Spleen (tissue), 11 donors: ENCODE results near the gene CCDC88B. TPM values are rescaled to one million over a fixed set of nuclear protein-coding genes. Genes with fewer than 3 reads are reported as not detected.
A peak's percentile ranks its signal among the peaks of the same experiment; 100 is the strongest.

Experiments used
- DNase-seq: peaks from one replicate; pipeline ENCODE4 v3.0.0-alpha.2; 2020
- H3K27ac ChIP-seq, 8 donors: fragments of 200-600 bp; sonication (generic) in 7 of 8; 1 replicate in 4 of 8; 2 replicates in 4 of 8; pipeline versions ENCODE4 v1.5.0 to v1.8.0; 2016 to 2021; ENCODE audit warnings: inconsistent platforms in 4 of 8, mild to moderate bottlenecking in 4 of 8, moderate library complexity in 1 of 8
- H3K27me3 ChIP-seq, 7 donors: fragments of 200-600 bp; sonication (generic) in 6 of 7; replicated peaks in 1 of 7; 1 replicate in 4 of 7; 2 replicates in 3 of 7; pipeline versions ENCODE4 v1.5.0 to v1.8.0; 2016 to 2021; ENCODE audit warnings: inconsistent platforms in 3 of 7, mild to moderate bottlenecking in 1 of 7
- H3K36me3 ChIP-seq, 6 donors: fragments of 200-600 bp; sonication (generic) in 5 of 6; 1 replicate in 4 of 6; 2 replicates in 2 of 6; pipeline versions ENCODE4 v1.5.0 to v1.8.0; 2016 to 2021; ENCODE audit warnings: inconsistent platforms in 2 of 6
- H3K4me1 ChIP-seq, 6 donors: fragments of 200-600 bp; sonication (generic) in 5 of 6; 1 replicate in 3 of 6; 2 replicates in 3 of 6; pipeline versions ENCODE4 v1.5.0 to v1.8.0; 2016 to 2021; ENCODE audit warnings: inconsistent platforms in 3 of 6
- H3K4me3 ChIP-seq, 8 donors: fragments of 200-600 bp; sonication (generic) in 7 of 8; 1 replicate in 4 of 8; 2 replicates in 4 of 8; pipeline versions ENCODE4 v1.5.0 to v1.8.0; 2016 to 2021; ENCODE audit warnings: inconsistent platforms in 4 of 8, mild to moderate bottlenecking in 4 of 8, moderate library complexity in 2 of 8
- H3K9me3 ChIP-seq, 8 donors: fragments of 200-600 bp; sonication (generic) in 7 of 8; 1 replicate in 4 of 8; 2 replicates in 4 of 8; pipeline versions ENCODE4 v1.5.0 to v1.8.0; 2016 to 2021; ENCODE audit warnings: inconsistent platforms in 4 of 8
- CTCF ChIP-seq, 11 experiments: fragments of 200-600 bp in 7 of 11; fragments of 450-650 bp in 4 of 11; sonication (generic) in 4 of 11; IDR thresholded peaks in 8 of 11; conservative IDR thresholded peaks in 3 of 11; 1 replicate in 7 of 11; 2 replicates in 4 of 11; pipeline versions ENCODE4 v1.4.0 to v1.8.0; 2016 to 2021; ENCODE audit warnings: antibody characterized with exemption in 11 of 11, inconsistent platforms in 4 of 11, mild to moderate bottlenecking in 1 of 11
- POLR2A ChIP-seq, 3 donors: fragments of 450-650 bp; IDR thresholded peaks; one replicate each; pipeline ENCODE4 v1.5.1; 2017; ENCODE audit warnings: antibody characterized with exemption in 3 of 3, mild to moderate bottlenecking in 1 of 3
- POLR2AphosphoS5 ChIP-seq, 3 donors: sonication (generic); formaldehyde crosslinking; IDR thresholded peaks; one replicate each; pipeline ENCODE4 v1.5.1; 2017; ENCODE audit warnings: antibody characterized with exemption in 3 of 3
- WGBS, 5 donors: extraction: QIAGEN DNeasy Blood & Tissue Kit in 3 of 5; methylation state at CpG; one replicate each; pipeline versions ENCODE4 v1.1.5 to v1.1.7; 2013 to 2018; 5-methylcytosine and 5-hydroxymethylcytosine counted together
- intact Hi-C: fragments of 100-400 bp; cut with DNase I; formaldehyde crosslinking; loops from one replicate; pipeline ENCODE4 v1.15.0; 2023; ENCODE audit warnings: low total_unique reads
- polyA plus RNA-seq, 3 donors: library from polyadenylated mRNA; stranded (reverse); fragments of 200-250 nt; gene quantifications; one replicate each; pipeline ENCODE4 v1.2.1, GENCODE V29; 2013
- total RNA-seq, 7 donors: library from RNA; depleted of rRNA in 3 of 7; stranded (reverse); fragments of >200 nt in 3 of 7; fragmentation: NEBNext Ultra II Directional in 4 of 7; extraction: Animal tissue kit (Norgen Biotek cat#: 25700) in 4 of 7; gene quantifications; one replicate each; pipeline versions ENCODE4 v1.1.0 to v1.2.1, GENCODE V29; 2016 to 2021
- donor health status: healthy with polysubstance abuse.
- donor health status: DM: no; HTN: no; CAD: no; lungs with moderate emphysema.
- donor health status: DM: no; HTN: no; CAD: no.
- donor health status: Bipolar disorder and iron deficiency.
- donor health status: healthy.
- donor health status: DM: no; HTN: no; CAD: no.
- donor health status: DM: yes; HTN: yes; CAD: no.

Gene CCDC88B
- total and polyA plus RNA-seq, 10 donors: 64.3 to 638 (median 106) TPM

DNA sequence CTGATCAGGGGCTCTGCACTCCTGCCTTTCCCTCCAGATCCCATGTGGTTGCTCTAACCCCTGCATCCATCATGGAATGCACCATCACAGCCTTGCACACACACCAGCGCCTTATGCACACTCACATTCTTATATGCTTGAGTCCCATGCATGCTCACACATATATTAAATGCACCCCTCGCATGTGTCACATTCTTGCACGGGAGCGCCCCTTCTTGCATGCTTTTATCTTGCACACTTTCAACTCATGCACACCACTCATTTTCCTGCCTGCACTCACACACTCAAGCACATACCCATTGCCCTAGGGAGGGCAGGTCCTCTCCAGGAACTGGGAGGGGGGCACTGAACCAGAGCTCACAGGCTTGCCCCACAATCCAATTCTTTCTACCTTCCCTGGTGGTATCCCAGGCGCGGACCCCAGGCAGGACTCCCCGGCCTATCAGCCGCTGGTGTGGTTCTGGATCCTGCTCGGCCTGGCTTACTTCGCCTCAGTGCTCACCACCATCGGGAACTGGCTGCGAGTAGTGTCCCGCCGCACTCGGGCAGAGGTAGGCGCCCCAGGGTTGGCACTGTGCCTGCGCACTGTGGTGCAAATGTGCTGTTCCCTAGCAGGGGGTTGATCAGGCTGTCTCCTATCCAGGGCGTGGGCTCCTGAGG, 42.2 kb upstream of the CCDC88B start:
- H3K9me3 ChIP-seq: no peaks in the 10 kb centered on the region
- no peak overlapping the region for H3K27ac ChIP-seq
- no peaks in the 10 kb centered on the region for H3K36me3 ChIP-seq
- intact Hi-C loops: no loop called here
- TF ChIP-seq CTCF (IDR thresholded peaks at IDR 0.05 in 8 of 11, conservative IDR thresholded peaks at IDR 0.05 in 3 of 11) (no peak), POLR2A (IDR thresholded peaks at IDR 0.05) (no peak), POLR2AphosphoS5 (IDR thresholded peaks at IDR 0.05) (no peak)
- peaks cover 11 to 98% (median 79%) of the 10 kb centered on the region in 7 donors for H3K27me3 ChIP-seq
- DNase-seq: no peak
- H3K4me3 ChIP-seq: no peak overlapping the region
- peaks cover 17 to 52% (median 27%) of the 10 kb centered on the region in 6 donors for H3K4me1 ChIP-seq
- 26 to 44% (median 41%) methylated on average over 18 of the region's 18 CpGs for WGBS, 5 donors

DNA sequence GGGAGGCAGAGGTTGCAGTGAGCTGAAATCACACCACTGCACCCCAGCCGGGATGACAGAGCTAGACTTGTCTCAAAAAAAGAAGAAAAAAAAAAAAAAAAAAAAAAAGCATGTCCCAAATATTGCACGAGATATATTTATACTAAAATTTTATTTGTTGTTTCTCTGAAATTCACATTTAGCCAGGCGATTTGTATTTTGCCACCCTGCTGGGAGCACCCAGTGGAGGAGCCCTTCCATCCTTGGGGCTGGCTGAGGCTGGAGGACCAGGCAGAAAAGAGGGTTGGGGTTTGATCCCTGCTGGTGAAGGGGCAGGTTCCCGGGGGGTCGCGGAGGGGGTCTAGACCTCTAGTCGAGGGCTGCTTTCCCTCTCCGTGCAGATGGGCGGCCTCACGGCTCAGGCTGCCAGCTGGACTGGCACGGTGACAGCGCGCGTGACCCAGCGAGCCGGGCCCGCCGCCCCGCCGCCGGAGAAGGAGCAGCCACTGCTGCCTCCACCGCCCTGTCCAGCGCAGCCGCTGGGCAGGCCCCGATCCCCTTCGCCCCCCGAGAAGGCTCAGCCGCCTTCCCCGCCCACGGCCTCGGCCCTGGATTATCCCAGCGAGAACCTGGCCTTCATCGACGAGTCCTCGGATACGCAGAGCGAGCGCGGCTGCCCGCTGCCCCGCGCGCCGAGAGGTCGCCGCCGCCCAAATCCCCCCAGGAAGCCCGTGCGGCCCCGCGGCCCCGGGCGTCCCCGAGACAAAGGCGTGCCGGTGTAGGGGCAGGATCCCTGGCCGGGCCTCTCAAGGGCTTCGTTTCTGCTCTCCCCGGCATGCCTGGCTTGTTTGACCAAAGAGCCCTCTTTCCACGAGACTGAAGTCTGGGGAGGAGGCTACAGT, 40.8 kb upstream of the CCDC88B start:
- Histone ChIP-seq H3K4me3 (peak overlapping the region in 7 of 8 donors; percentile 13 to 67 (median 28)), H3K36me3 (no peaks in the 10 kb centered on the region), H3K9me3 (no peaks in the 10 kb centered on the region), H3K27ac (peak overlapping the region in 1 of 8 donors; percentile 16), H3K4me1 (peaks cover 22 to 60% (median 32%) of the 10 kb centered on the region in 6 donors), H3K27me3 (peaks cover 9 to 84% (median 69%) of the 10 kb centered on the region in 7 donors)
- TF ChIP-seq POLR2AphosphoS5 (IDR thresholded peaks at IDR 0.05) (peak in 2 of 3 donors; percentile 38 to 58), CTCF (IDR thresholded peaks at IDR 0.05 in 8 of 11, conservative IDR thresholded peaks at IDR 0.05 in 3 of 11) (no peak), POLR2A (IDR thresholded peaks at IDR 0.05) (no peak)
- peak; percentile 84 for DNase-seq
- intact Hi-C loops: no loop called here
- WGBS, 5 donors: 3 to 9% (median 4%) methylated on average over 11 to 60 of the region's 60 CpGs

DNA sequence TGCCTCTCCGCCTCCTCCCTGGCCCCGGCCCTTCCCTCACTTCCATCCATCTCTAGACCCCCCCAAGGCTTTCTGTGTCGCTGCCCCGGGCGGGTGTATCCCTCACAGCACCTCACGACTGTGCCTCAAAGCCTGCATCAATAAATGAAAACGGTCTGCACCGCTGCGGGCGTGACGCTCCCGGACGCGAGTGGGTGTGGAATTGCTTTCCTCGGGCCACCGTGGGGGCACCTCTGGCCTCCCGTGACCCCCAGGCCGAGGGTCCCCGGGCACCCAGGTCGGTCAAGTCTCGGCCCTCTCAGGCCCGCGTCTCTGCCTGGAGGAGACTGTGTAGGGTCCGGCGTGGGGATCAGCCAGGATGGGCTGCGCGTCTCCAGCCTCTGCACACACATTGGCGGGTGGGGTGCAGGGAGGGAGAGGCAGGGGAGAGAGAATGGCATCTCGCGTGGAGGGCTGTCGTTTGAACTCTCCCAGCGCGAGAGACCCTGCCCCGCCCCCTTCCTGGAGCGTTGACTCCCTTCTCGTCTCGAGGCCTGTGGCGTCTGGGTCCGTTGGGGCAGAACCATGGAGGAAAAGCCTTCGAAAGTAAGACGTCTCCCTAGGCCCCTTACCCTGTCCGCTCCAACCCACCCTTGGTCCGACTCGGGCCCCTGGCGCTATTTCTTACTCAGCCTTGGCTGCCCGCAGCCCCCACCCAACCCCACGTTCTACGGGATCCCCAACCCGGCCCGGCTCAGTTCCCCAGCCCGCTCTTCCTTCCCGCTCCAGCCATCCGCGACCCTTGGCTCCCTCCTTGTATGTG, 40.0 kb upstream of the CCDC88B start, which contains the start of gene CATSPERZ:
TSS of gene CATSPERZ (plus strand) at position 512 of the 802 bp plus-strand sequence. CDS start at position 565, 53 bp downstream.
- Histone ChIP-seq H3K9me3 (no peaks in the 10 kb centered on the region), H3K36me3 (no peaks in the 10 kb centered on the region), H3K4me3 (peak within 1 kb of the TSS in 7 of 8 donors; percentile 13 to 67 (median 31)), H3K4me1 (peaks cover 28 to 65% (median 35%) of the 10 kb centered on the region in 6 donors), H3K27ac (peak within 1 kb of the TSS in 1 of 8 donors; percentile 17), H3K27me3 (peaks cover 9 to 75% (median 62%) of the 10 kb centered on the region in 7 donors)
- DNase-seq: no peak
- WGBS, 5 donors: 3 to 6% (median 5%) methylated on average over 39 to 54 of the region's 54 CpGs
- intact Hi-C loops: loop anchor here (5.0 kb wide), 1 partner anchor 98 kb away; no protein-coding TSS in a partner anchor
- TF ChIP-seq CTCF (IDR thresholded peaks at IDR 0.05 in 8 of 11, conservative IDR thresholded peaks at IDR 0.05 in 3 of 11) (no peak), POLR2AphosphoS5 (IDR thresholded peaks at IDR 0.05) (no peak), POLR2A (IDR thresholded peaks at IDR 0.05) (no peak)
